Measurements from ENCODE around the gene WNK2.

Gene WNK2

GRCh38 chr9:93217706-93218105 is 33.8 kb downstream of the WNK2 start:
- DNase-seq (ENCODE audit: low read depth, low spot score) = no peak

- no peak for DNase-seq (ENCODE audit: low read depth, low spot score)
Measured at GRCh38 chr9:93218161-93218560, 34.2 kb downstream of the WNK2 start.

GRCh38 chr9:93218671-93219420 is 34.9 kb downstream of the WNK2 start:
- no peak for DNase-seq (ENCODE audit: low read depth, low spot score)

GRCh38 chr9:93219692-93220091 is 35.8 kb downstream of the WNK2 start:
- DNase-seq (ENCODE audit: low read depth, low spot score) = no peak

- DNase-seq (ENCODE audit: low read depth, low spot score) = no peak
Measured at GRCh38 chr9:93220627-93221026, 36.7 kb downstream of the WNK2 start.

GRCh38 chr9:93221044-93221443 is 37.1 kb downstream of the WNK2 start:
- no peak for DNase-seq (ENCODE audit: low read depth, low spot score)

GRCh38 chr9:93222890-93223259 is 38.9 kb downstream of the WNK2 start:
- no peak for DNase-seq (ENCODE audit: low read depth, low spot score)

- DNase-seq (ENCODE audit: low read depth, low spot score) = no peak
Measured at GRCh38 chr9:93223260-93224180, 39.6 kb downstream of the WNK2 start.

- DNase-seq (ENCODE audit: low read depth, low spot score) = no peak
Measured at GRCh38 chr9:93224591-93224990, 40.7 kb downstream of the WNK2 start.

- DNase-seq (ENCODE audit: low read depth, low spot score) = no peak
Measured at GRCh38 chr9:93225417-93225816, 41.5 kb downstream of the WNK2 start.

GRCh38 chr9:93225892-93226291 is 42.0 kb downstream of the WNK2 start:
- DNase-seq (ENCODE audit: low read depth, low spot score) = no peak

- DNase-seq (ENCODE audit: low read depth, low spot score) = no peak
Measured at GRCh38 chr9:93226819-93227218, 42.9 kb downstream of the WNK2 start.

GRCh38 chr9:93228030-93228429 is 44.1 kb downstream of the WNK2 start:
- no peak for DNase-seq (ENCODE audit: low read depth, low spot score)

GRCh38 chr9:93228453-93228852 is 44.5 kb downstream of the WNK2 start:
- no peak for DNase-seq (ENCODE audit: low read depth, low spot score)

- DNase-seq (ENCODE audit: low read depth, low spot score) = no peak
Measured at GRCh38 chr9:93229636-93230035, 45.7 kb downstream of the WNK2 start.

GRCh38 chr9:93230185-93230584 is 46.2 kb downstream of the WNK2 start:
- DNase-seq (ENCODE audit: low read depth, low spot score) = no peak

- DNase-seq (ENCODE audit: low read depth, low spot score) = no peak
Measured at GRCh38 chr9:93230601-93231000, 46.7 kb downstream of the WNK2 start.

- DNase-seq (ENCODE audit: low read depth, low spot score) = no peak
Measured at GRCh38 chr9:93231121-93231694, 47.3 kb downstream of the WNK2 start.

GRCh38 chr9:93231716-93232115 is 47.8 kb downstream of the WNK2 start:
- no peak for DNase-seq (ENCODE audit: low read depth, low spot score)

GRCh38 chr9:93232388-93232960 is 48.5 kb downstream of the WNK2 start:
- no peak for DNase-seq (ENCODE audit: low read depth, low spot score)

GRCh38 chr9:93233033-93233432 is 49.1 kb downstream of the WNK2 start:
- DNase-seq (ENCODE audit: low read depth, low spot score) = no peak

- no peak for DNase-seq (ENCODE audit: low read depth, low spot score)
Measured at GRCh38 chr9:93234600-93234999, 50.7 kb downstream of the WNK2 start.

All from brain pericyte (primary cell).